HepG2 (cell line): ENCODE measurements around the gene FANCD2. TPM values are rescaled to one million over a fixed set of nuclear protein-coding genes. Genes with fewer than 3 reads are reported as not detected.

ENCODE experiments used
- polyA plus RNA-seq, 8 experiments: library from polyadenylated mRNA; depleted of rRNA in 3 of 8; stranded (reverse) in 7 of 8; unstranded in 1 of 8; fragments of >200 nt; fragmentation: Illumina TruSeq in 4 of 8; extraction: Trizol in 4 of 8; gene quantifications; 2 replicates each; pipeline versions ENCODE4 v1.2.1 to v1.2.3, GENCODE V29; 2011 to 2016; ENCODE audit warnings: low read depth in 4 of 8, missing spikeins in 1 of 8, mixed read lengths in 1 of 8; ENCODE audit not compliant: insufficient read depth in 1 of 8
- small RNA-seq, 3 experiments: library from RNA; depleted of rRNA; stranded (forward); fragments of <200 nt; gene quantifications; one replicate each; pipeline ENCODE3, GENCODE V24; 2012; ENCODE audit warnings: low read depth in 2 of 3, low replicate concordance in 1 of 3; ENCODE audit not compliant: insufficient read length in 3 of 3, insufficient read depth in 2 of 3
- total RNA-seq, 5 experiments: library from RNA; depleted of rRNA; stranded (reverse); fragments of >200 nt; fragmentation: Illumina TruSeq; extraction: Trizol; gene quantifications; 2 replicates each; pipeline ENCODE4 v1.2.3, GENCODE V29; 2016; ENCODE audit warnings: low read depth in 1 of 5

FANCD2 gene
- total and polyA plus RNA-seq, 2 of the 13 experiments (the other 11 are each of a cell fraction or from before 2014, with no cell fraction given) = 10.1 to 42.0 TPM

Small RNA genes within 50 kb of the gene (small RNA-seq; reads per million reads assigned to genes)
- 0 reads per million in 3 experiments for gene CYCSP10
- 0 reads per million in 3 experiments for gene RNU6-670P

Other genes starting within 250 kb of the FANCD2 start
- gene TADA3, start 234.0 kb upstream of the FANCD2 start, total RNA-seq (2016; rRNA removed; fragmentation: Illumina TruSeq; extraction: Trizol) = 37.1 and 43.3 TPM in 2 replicates
- 32.1 and 34.4 TPM in 2 replicates for gene TADA3, start 234.0 kb upstream of the FANCD2 start, polyA plus RNA-seq (2011; rRNA removed)
- gene ARPC4, start 233.4 kb upstream of the FANCD2 start, total RNA-seq (2016; rRNA removed; fragmentation: Illumina TruSeq; extraction: Trizol) = 73.9 and 83.6 TPM in 2 replicates
- 27.2 and 30.1 TPM in 2 replicates for gene ARPC4, start 233.4 kb upstream of the FANCD2 start, polyA plus RNA-seq (2011; rRNA removed)
- gene TTLL3, start 216.2 kb upstream of the FANCD2 start, total RNA-seq (2016; rRNA removed; fragmentation: Illumina TruSeq; extraction: Trizol) = 1.9 and 9.5 TPM in 2 replicates
- gene TTLL3, start 216.2 kb upstream of the FANCD2 start, polyA plus RNA-seq (2011; rRNA removed) = 51.2 and 59.3 TPM in 2 replicates
- gene RPUSD3, start 182.4 kb upstream of the FANCD2 start, total RNA-seq (2016; rRNA removed; fragmentation: Illumina TruSeq; extraction: Trizol) = 30.3 and 32.1 TPM in 2 replicates
- gene RPUSD3, start 182.4 kb upstream of the FANCD2 start, polyA plus RNA-seq (2011; rRNA removed) = 48.7 and 55.5 TPM in 2 replicates
- 2.5 and 2.8 TPM in 2 replicates for gene CIDEC, start 146.2 kb upstream of the FANCD2 start, total RNA-seq (2016; rRNA removed; fragmentation: Illumina TruSeq; extraction: Trizol)
- gene CIDEC, start 146.2 kb upstream of the FANCD2 start, polyA plus RNA-seq (2011; rRNA removed) = 10.4 and 19.6 TPM in 2 replicates
- gene JAGN1, start 135.8 kb upstream of the FANCD2 start, total RNA-seq (2016; rRNA removed; fragmentation: Illumina TruSeq; extraction: Trizol) = 40.9 and 50.9 TPM in 2 replicates
- 49.9 and 59.1 TPM in 2 replicates for gene JAGN1, start 135.8 kb upstream of the FANCD2 start, polyA plus RNA-seq (2011; rRNA removed)
- 6.7 and 14.5 TPM in 2 replicates for gene IL17RE, start 123.6 kb upstream of the FANCD2 start, total RNA-seq (2016; rRNA removed; fragmentation: Illumina TruSeq; extraction: Trizol)
- gene IL17RE, start 123.6 kb upstream of the FANCD2 start, polyA plus RNA-seq (2011; rRNA removed) = 24.1 and 36.3 TPM in 2 replicates
- 10.7 and 20.7 TPM in 2 replicates for gene IL17RC, start 109.3 kb upstream of the FANCD2 start, total RNA-seq (2016; rRNA removed; fragmentation: Illumina TruSeq; extraction: Trizol)
- 24.0 and 31.7 TPM in 2 replicates for gene IL17RC, start 109.3 kb upstream of the FANCD2 start, polyA plus RNA-seq (2011; rRNA removed)
- gene CRELD1, start 92.6 kb upstream of the FANCD2 start, total RNA-seq (2016; rRNA removed; fragmentation: Illumina TruSeq; extraction: Trizol) = 12.0 and 27.1 TPM in 2 replicates
- 61.9 and 75.9 TPM in 2 replicates for gene CRELD1, start 92.6 kb upstream of the FANCD2 start, polyA plus RNA-seq (2011; rRNA removed)
- gene PRRT3, start 74.0 kb upstream of the FANCD2 start, total RNA-seq (2016; rRNA removed; fragmentation: Illumina TruSeq; extraction: Trizol) = 0.29 and 0.44 TPM in 2 replicates
- 0.22 and 0.26 TPM in 2 replicates for gene PRRT3, start 74.0 kb upstream of the FANCD2 start, polyA plus RNA-seq (2011; rRNA removed)
- 40.8 and 66.8 TPM in 2 replicates for gene EMC3, start 39.6 kb upstream of the FANCD2 start, total RNA-seq (2016; rRNA removed; fragmentation: Illumina TruSeq; extraction: Trizol)
- 86.6 and 90.5 TPM in 2 replicates for gene EMC3, start 39.6 kb upstream of the FANCD2 start, polyA plus RNA-seq (2011; rRNA removed)
- not detected in 2 replicates for gene FANCD2OS, start 81.8 kb downstream of the FANCD2 start, total RNA-seq (2016; rRNA removed; fragmentation: Illumina TruSeq; extraction: Trizol)
- not detected in 2 replicates for gene FANCD2OS, start 81.8 kb downstream of the FANCD2 start, polyA plus RNA-seq (2011; rRNA removed)
- gene BRK1, start 89.2 kb downstream of the FANCD2 start, total RNA-seq (2016; rRNA removed; fragmentation: Illumina TruSeq; extraction: Trizol) = 118 and 146 TPM in 2 replicates
- gene BRK1, start 89.2 kb downstream of the FANCD2 start, polyA plus RNA-seq (2011; rRNA removed) = 137 and 155 TPM in 2 replicates
- gene VHL, start 115.3 kb downstream of the FANCD2 start, total RNA-seq (2016; rRNA removed; fragmentation: Illumina TruSeq; extraction: Trizol) = 51.7 and 64.4 TPM in 2 replicates
- 23.5 and 24.2 TPM in 2 replicates for gene VHL, start 115.3 kb downstream of the FANCD2 start, polyA plus RNA-seq (2011; rRNA removed)
- 13.1 and 15.3 TPM in 2 replicates for gene IRAK2, start 138.5 kb downstream of the FANCD2 start, total RNA-seq (2016; rRNA removed; fragmentation: Illumina TruSeq; extraction: Trizol)
- 23.3 and 27.9 TPM in 2 replicates for gene IRAK2, start 138.5 kb downstream of the FANCD2 start, polyA plus RNA-seq (2011; rRNA removed)
- gene TATDN2, start 222.0 kb downstream of the FANCD2 start, total RNA-seq (2016; rRNA removed; fragmentation: Illumina TruSeq; extraction: Trizol) = 21.9 and 23.9 TPM in 2 replicates
- 12.1 and 17.1 TPM in 2 replicates for gene TATDN2, start 222.0 kb downstream of the FANCD2 start, polyA plus RNA-seq (2011; rRNA removed)